Right lobe of liver (tissue), 6 donors: ENCODE data around the gene ACACA. TPM values are rescaled to one million over a fixed set of nuclear protein-coding genes. Genes with fewer than 3 reads are reported as not detected.

Source experiments
- ATAC-seq, 4 donors: fragments of 200-7000 bp; cut with Tn5 transposase; one replicate each; pipeline ENCODE4 v1.9.1; 2020; ENCODE audit warnings: mild to moderate bottlenecking in 4 of 4, moderate library complexity in 4 of 4
- DNase-seq, 3 donors: peaks; one replicate each; pipeline ENCODE4 v3.0.0-alpha.2; 2020
- H3K27ac ChIP-seq, 3 donors: fragments of 200-600 bp; one replicate each; pipeline ENCODE4 v1.8.0; 2022
- H3K27me3 ChIP-seq, 2 donors: fragments of 200-600 bp; one replicate each; pipeline ENCODE4 v1.8.0; 2022
- H3K36me3 ChIP-seq, 4 donors: fragments of 200-600 bp; sonication (generic) in 1 of 4; one replicate each; pipeline versions ENCODE4 v1.5.1 to v1.8.0; 2017 to 2022; ENCODE audit warnings: control low read depth in 1 of 4
- H3K4me1 ChIP-seq, 4 donors: fragments of 200-600 bp; sonication (generic) in 1 of 4; one replicate each; pipeline versions ENCODE4 v1.5.1 to v1.8.0; 2017 to 2022; ENCODE audit warnings: control low read depth in 1 of 4
- H3K4me3 ChIP-seq, 3 donors: fragments of 200-600 bp; one replicate each; pipeline ENCODE4 v1.8.0; 2022
- H3K9me3 ChIP-seq, 4 donors: fragments of 200-600 bp; sonication (generic) in 1 of 4; one replicate each; pipeline versions ENCODE4 v1.5.1 to v1.8.0; 2017 to 2022; ENCODE audit warnings: control low read depth in 1 of 4
- POLR2A ChIP-seq: fragments of 450-650 bp; IDR thresholded peaks from one replicate; pipeline ENCODE4 v1.6.1; 2017; ENCODE audit warnings: antibody characterized with exemption, mild to moderate bottlenecking
- WGBS: methylation state at CpG from one replicate; pipeline ENCODE4 v1.1.6; 2018; ENCODE audit warnings: low coverage, low lambda C conversion rate; ENCODE audit not compliant: insufficient coverage; ENCODE audit errors: missing lambda C conversion rate; 5-methylcytosine and 5-hydroxymethylcytosine counted together
- intact Hi-C, 2 donors: fragments of 100-400 bp; cut with DNase I; formaldehyde crosslinking; loops; one replicate each; pipeline versions ENCODE4 v1.11.2 to v1.14.1; 2022
- total RNA-seq, 6 experiments: library from RNA; depleted of rRNA in 2 of 6; stranded (reverse); fragments of >200 nt in 2 of 6; fragmentation: NEBNext Ultra II Directional in 3 of 6; extraction: Animal tissue kit (Norgen Biotek cat#: 25700) in 3 of 6; gene quantifications; one replicate each; pipeline versions ENCODE4 v1.1.0 to v1.2.4, GENCODE V29; 2016 to 2023
- TF ChIP-seq, protein P1 (sequence below), 4 donors: fragments of 200-600 bp in 3 of 4; fragments of 450-650 bp in 1 of 4; IDR thresholded peaks; one replicate each; pipeline versions ENCODE4 v1.5.1 to v1.8.0; 2016 to 2022; ENCODE audit warnings: antibody characterized with exemption in 4 of 4, mild to moderate bottlenecking in 2 of 4
- donor health status: DM: no; HTN: yes; CAD: no.
- donor health status: DM: no; HTN: no; CAD: no.
- donor health status: DM: no; HTN: no; CAD: no.
- donor health status: DM: no; HTN: yes; CAD: no.
- donor health status: DM: no; HTN: yes; CAD: no.

Gene ACACA
- total RNA-seq, 6 experiments from 2014 or later: 14.6 to 56.4 (median 27.1) TPM

DNA sequence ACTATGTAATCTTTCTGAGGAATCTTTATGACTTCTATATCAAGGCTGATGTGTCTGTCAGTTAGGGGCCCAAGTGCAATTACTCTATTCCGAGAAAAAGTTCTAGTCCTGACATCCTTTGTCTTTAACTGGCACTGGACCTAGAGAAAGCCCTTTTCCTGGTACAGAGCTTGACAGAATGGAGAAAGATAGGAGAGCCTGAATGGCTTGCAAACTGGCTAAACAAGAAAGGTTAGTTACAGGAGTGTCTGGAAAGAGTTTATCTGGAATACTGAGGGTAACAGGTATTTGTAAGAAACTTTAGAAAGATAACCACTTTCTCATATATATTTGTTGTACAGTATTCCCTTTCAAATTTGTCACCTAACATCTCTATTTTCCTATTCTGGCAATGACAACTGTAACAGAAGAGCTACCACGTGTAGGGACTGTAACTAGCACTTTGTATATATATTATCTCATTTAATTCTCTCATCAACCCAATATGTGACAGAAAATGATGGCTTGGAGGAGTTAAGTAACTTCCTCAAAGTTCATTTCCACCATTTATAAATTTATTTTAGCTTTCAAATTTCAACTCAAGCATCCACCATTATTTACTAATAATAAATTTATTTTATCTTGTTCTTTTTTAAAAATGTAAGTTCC, 128.3 kb downstream of the ACACA start:
- Histone ChIP-seq H3K9me3 (no peaks in the 10 kb centered on the region), H3K27ac (no peak overlapping the region), H3K4me3 (no peak overlapping the region), H3K36me3 (peaks cover 0 to 46% (median 5%) of the 10 kb centered on the region in 4 donors), H3K27me3 (no peaks in the 10 kb centered on the region), H3K4me1 (no peaks in the 10 kb centered on the region)
- 75% methylated on average over 2 of the region's 2 CpGs for WGBS
- intact Hi-C loops: no loop called here
- no peak for DNase-seq
- ATAC-seq: no peak
- TF ChIP-seq, protein P1, sequence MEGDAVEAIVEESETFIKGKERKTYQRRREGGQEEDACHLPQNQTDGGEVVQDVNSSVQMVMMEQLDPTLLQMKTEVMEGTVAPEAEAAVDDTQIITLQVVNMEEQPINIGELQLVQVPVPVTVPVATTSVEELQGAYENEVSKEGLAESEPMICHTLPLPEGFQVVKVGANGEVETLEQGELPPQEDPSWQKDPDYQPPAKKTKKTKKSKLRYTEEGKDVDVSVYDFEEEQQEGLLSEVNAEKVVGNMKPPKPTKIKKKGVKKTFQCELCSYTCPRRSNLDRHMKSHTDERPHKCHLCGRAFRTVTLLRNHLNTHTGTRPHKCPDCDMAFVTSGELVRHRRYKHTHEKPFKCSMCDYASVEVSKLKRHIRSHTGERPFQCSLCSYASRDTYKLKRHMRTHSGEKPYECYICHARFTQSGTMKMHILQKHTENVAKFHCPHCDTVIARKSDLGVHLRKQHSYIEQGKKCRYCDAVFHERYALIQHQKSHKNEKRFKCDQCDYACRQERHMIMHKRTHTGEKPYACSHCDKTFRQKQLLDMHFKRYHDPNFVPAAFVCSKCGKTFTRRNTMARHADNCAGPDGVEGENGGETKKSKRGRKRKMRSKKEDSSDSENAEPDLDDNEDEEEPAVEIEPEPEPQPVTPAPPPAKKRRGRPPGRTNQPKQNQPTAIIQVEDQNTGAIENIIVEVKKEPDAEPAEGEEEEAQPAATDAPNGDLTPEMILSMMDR (IDR thresholded peaks at IDR 0.05): no peak
- no peak for TF ChIP-seq POLR2A

DNA sequence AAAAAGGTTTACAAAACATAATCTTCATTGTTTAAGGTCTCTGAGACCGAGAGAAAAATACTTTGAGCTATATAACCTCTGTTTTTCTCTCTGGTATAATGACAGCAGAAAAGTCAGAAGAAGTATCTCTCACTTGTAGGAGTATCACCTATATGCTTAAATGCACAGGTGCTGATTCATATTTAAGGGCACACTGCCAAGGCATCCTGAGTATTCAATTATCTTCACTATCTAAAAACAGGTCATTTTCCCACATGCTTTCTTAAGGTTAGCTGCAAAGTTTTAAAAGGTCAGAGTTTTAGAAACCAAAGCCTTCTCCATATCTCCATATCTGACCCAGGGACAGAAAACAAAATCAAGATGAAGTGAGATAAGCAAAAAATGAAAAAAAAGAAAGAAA, 130.2 kb downstream of the ACACA start:
- peaks cover 0 to 38% (median 2%) of the 10 kb centered on the region in 4 donors for H3K36me3 ChIP-seq
- H3K27me3 ChIP-seq: no peaks in the 10 kb centered on the region
- DNase-seq (no peak), ATAC-seq (no peak)
- no peaks in the 10 kb centered on the region for H3K4me1 ChIP-seq
- H3K9me3 ChIP-seq: no peaks in the 10 kb centered on the region
- no peak overlapping the region for H3K4me3 ChIP-seq
- 56% methylated on average over 1 of the region's 1 CpG for WGBS
- intact Hi-C loops: no loop called here
- H3K27ac ChIP-seq: no peak overlapping the region
- no peak for TF ChIP-seq POLR2A
- TF ChIP-seq, protein P1 (IDR thresholded peaks at IDR 0.05): no peak

DNA sequence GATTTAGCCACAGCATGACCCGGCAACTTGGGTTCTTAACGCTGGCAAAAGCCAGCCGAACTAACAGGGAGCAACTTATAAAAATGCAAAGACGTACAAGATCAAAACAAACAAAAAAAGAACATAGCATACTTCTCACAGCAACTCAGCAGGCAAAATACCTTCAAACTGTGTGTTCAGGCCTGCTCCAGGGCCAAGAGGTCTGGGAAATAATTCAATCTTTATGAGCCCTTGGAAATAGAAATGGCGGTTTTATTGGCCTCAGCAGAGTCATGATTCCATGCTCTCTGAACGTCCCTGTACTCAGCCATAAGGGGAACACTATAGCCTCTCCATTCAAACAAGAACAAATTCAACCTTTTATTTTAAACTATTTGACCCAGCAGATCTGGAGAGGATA, 132.2 kb downstream of the ACACA start:
- 93% methylated on average over 6 of the region's 6 CpGs for WGBS
- H3K27ac ChIP-seq: no peak overlapping the region
- no peak for TF ChIP-seq POLR2A
- TF ChIP-seq, protein P1 (IDR thresholded peaks at IDR 0.05): no peak
- no peak overlapping the region for H3K4me3 ChIP-seq
- ATAC-seq (no peak), DNase-seq (no peak)
- peaks cover 0 to 37% (median 2%) of the 10 kb centered on the region in 4 donors for H3K36me3 ChIP-seq
- H3K4me1 ChIP-seq: no peaks in the 10 kb centered on the region
- H3K9me3 ChIP-seq: no peaks in the 10 kb centered on the region
- H3K27me3 ChIP-seq: no peaks in the 10 kb centered on the region
- intact Hi-C loops: no loop called here

- H3K27me3 ChIP-seq: no peaks in the 10 kb centered on the region
- peaks cover 0 to 46% (median 2%) of the 10 kb centered on the region in 4 donors for H3K36me3 ChIP-seq
- ATAC-seq: no peak
- TF ChIP-seq, protein P1 (IDR thresholded peaks at IDR 0.05): no peak
- no peak for TF ChIP-seq POLR2A
- H3K4me1 ChIP-seq: no peaks in the 10 kb centered on the region
- H3K9me3 ChIP-seq: no peaks in the 10 kb centered on the region
- 74% methylated on average over 3 of the region's 3 CpGs for WGBS
- intact Hi-C loops: no loop called here
- no peak overlapping the region for H3K27ac ChIP-seq
- no peak for DNase-seq
- H3K4me3 ChIP-seq: no peak overlapping the region
Measured at GRCh38 chr17:37273409-37274051, 133.1 kb downstream of the ACACA start.
